ENCODE measurements around the gene CAMKK1.

DNA sequence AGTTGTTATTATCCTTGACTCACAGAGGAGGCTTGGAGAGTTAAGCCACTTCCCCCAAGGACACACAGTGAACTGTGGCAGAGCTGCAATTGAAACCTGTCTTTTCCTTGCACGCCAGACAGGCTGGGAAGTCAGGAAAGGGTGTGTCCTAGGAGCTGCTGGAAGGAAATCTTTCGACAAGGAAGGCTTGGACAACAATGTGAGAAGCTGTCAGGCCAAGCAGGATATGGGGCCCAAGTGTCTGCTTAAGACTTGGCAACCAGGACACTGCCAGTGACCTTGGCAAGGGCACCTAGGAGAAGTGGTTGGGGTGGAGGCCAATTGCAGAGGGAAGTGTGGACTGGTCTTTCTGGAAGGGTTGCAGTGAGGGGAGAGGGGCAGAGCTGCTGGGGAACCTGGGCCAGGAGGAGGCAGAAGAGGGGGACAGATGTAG, 2.1 kb upstream of the CAMKK1 start:
- TF ChIP-seq, protein P1, sequence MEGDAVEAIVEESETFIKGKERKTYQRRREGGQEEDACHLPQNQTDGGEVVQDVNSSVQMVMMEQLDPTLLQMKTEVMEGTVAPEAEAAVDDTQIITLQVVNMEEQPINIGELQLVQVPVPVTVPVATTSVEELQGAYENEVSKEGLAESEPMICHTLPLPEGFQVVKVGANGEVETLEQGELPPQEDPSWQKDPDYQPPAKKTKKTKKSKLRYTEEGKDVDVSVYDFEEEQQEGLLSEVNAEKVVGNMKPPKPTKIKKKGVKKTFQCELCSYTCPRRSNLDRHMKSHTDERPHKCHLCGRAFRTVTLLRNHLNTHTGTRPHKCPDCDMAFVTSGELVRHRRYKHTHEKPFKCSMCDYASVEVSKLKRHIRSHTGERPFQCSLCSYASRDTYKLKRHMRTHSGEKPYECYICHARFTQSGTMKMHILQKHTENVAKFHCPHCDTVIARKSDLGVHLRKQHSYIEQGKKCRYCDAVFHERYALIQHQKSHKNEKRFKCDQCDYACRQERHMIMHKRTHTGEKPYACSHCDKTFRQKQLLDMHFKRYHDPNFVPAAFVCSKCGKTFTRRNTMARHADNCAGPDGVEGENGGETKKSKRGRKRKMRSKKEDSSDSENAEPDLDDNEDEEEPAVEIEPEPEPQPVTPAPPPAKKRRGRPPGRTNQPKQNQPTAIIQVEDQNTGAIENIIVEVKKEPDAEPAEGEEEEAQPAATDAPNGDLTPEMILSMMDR (conservative IDR thresholded peaks at IDR 0.05; ENCODE audit: low read depth, low read length), result no peak
- TF ChIP-seq POLR2A (IDR thresholded peaks at IDR 0.05; ENCODE audit: low read depth, low read length) (no peak), SMC3 (IDR thresholded peaks at IDR 0.05; ENCODE audit: low read depth, low read length) (no peak), RCOR1 (IDR thresholded peaks at IDR 0.05; ENCODE audit: insufficient replicate concordance, low read length) (no peak), CEBPB (IDR thresholded peaks at IDR 0.05; ENCODE audit: low read depth, low read length) (no peak)
- TF ChIP-seq, protein P2, sequence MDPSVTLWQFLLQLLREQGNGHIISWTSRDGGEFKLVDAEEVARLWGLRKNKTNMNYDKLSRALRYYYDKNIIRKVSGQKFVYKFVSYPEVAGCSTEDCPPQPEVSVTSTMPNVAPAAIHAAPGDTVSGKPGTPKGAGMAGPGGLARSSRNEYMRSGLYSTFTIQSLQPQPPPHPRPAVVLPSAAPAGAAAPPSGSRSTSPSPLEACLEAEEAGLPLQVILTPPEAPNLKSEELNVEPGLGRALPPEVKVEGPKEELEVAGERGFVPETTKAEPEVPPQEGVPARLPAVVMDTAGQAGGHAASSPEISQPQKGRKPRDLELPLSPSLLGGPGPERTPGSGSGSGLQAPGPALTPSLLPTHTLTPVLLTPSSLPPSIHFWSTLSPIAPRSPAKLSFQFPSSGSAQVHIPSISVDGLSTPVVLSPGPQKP (IDR thresholded peaks at IDR 0.05; ENCODE audit: borderline replicate concordance, low read depth, low read length), result no peak
- TF ChIP-seq, protein P3, sequence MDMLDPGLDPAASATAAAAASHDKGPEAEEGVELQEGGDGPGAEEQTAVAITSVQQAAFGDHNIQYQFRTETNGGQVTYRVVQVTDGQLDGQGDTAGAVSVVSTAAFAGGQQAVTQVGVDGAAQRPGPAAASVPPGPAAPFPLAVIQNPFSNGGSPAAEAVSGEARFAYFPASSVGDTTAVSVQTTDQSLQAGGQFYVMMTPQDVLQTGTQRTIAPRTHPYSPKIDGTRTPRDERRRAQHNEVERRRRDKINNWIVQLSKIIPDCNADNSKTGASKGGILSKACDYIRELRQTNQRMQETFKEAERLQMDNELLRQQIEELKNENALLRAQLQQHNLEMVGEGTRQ (IDR thresholded peaks at IDR 0.05; ENCODE audit: low read depth, low read length), result no peak
